Measurements from ENCODE around the gene CISD2. TPM values are rescaled to one million over a fixed set of nuclear protein-coding genes. Genes with fewer than 3 reads are reported as not detected.
A peak's percentile ranks its signal among the peaks of the same experiment; 100 is the strongest.
"Not testable (repeated sequence)": the region's sequence is repeated elsewhere in the genome, so short reads cannot be mapped to it uniquely, and the experiment has no call there.

The CISD2 gene
- total and polyA plus RNA-seq, 2 of the 4 experiments (the other 2 are of a cell fraction): 7.0 to 14.4 TPM

DNA sequence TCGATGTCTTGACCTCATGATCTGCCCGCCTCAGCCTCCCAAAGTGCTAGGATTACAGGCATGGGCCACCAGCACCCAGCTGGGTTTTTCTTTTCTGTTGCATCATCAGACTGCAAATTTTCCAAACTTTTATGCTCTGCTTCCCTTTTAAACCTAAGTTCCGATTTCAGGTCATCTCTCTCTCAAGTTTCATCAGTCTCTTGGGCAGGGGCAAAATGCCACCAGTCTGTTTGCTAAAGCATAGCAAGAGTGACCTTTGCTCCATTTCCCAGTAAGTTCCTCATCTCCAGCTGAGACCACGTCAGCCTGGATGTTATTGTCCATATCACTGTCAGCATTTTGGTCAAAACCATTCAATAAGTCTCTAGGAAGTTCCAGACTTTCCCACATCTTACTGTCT, 9.6 kb downstream of the CISD2 start:
- intact Hi-C loops (cut with micrococcal nuclease); H3K14ac ChIP-seq (replicated peaks; ENCODE audit: low read depth, low read length); H3K9me3 ChIP-seq (ENCODE audit: control insufficient read depth, insufficient read depth, low read length); H2AFZ ChIP-seq (replicated peaks; ENCODE audit: low read length, poor library complexity); ATAC-seq (ENCODE audit: low read depth); H3K23ac ChIP-seq (ENCODE audit: low read depth, low read length); H3K56ac ChIP-seq (ENCODE audit: extremely low read depth, insufficient read depth, low read length); H2BK5ac ChIP-seq (ENCODE audit: low read depth, low read length, poor library complexity, severe bottlenecking); H3K4me1 ChIP-seq (ENCODE audit: control insufficient read depth, insufficient read depth, low read length); H2AK9ac ChIP-seq (replicated peaks; ENCODE audit: low read depth, low read length, poor library complexity); H2BK20ac ChIP-seq (ENCODE audit: low read depth, low read length); H3K27me3 ChIP-seq (ENCODE audit: control insufficient read depth, insufficient read depth, low read length); H2BK120ac ChIP-seq (ENCODE audit: low read depth, low read length); H4K8ac ChIP-seq (ENCODE audit: low read depth in 2 of 2, low read length in 2 of 2); H3K9me1 ChIP-seq (ENCODE audit: insufficient read depth, low read length); H3K4me3 ChIP-seq (ENCODE audit: insufficient read depth, low read depth, low read length); H3K36me3 ChIP-seq (ENCODE audit: control insufficient read depth, insufficient read depth, low read length); H4K20me1 ChIP-seq (ENCODE audit: insufficient read depth, low read length); H3K9ac ChIP-seq (ENCODE audit: low read depth, low read length); dilution Hi-C loops (cut with HindIII; ENCODE audit: low sequenced_read_pairs, unreplicated experiment); POLR2A ChIA-PET (ENCODE audit: unreplicated experiment); H4K91ac ChIP-seq (ENCODE audit: insufficient read depth, low read depth, low read length); BruUV-seq (replicated peaks); H2AK5ac ChIP-seq (ENCODE audit: low read depth, low read length); CTCF ChIA-PET; H4K5ac ChIP-seq (ENCODE audit: low read depth, low read length); H3K27ac ChIP-seq (ENCODE audit: insufficient read depth, low read length); H2BK15ac ChIP-seq (ENCODE audit: low read depth, low read length); H3K4me2 ChIP-seq (ENCODE audit: low read depth, low read length); in situ Hi-C loops (cut with MboI; ENCODE audit: low sequenced_read_pairs); H3K4ac ChIP-seq (ENCODE audit: low read depth, low read length); H3K18ac ChIP-seq (ENCODE audit: low read depth, low read length): not testable (repeated sequence)
- peaks cover 5 to 31% of the 10 kb centered on the region in 2 experiments for H3K79me1 ChIP-seq (ENCODE audit: low read depth in 1 of 2, low read length in 2 of 2)
- 87% methylated on average over 3 of the region's 4 CpGs; no CpG with 5 or more reads in 1 of the 2 experiments for WGBS, 2 experiments (ENCODE audit: extremely low coverage in 2 of 2, insufficient read length in 1 of 2)
- peak; percentile 37 for DNase-seq
